ENCODE data around the gene EFCAB12.

Gene EFCAB12

GRCh38 chr3:129428376-129429079 lies at the start of gene EFCAB12:
Gene EFCAB12, minus strand, starts transcription at chr3:129428636. Its CDS starts 148 bp downstream, at chr3:129428488.
- peak; percentile 86 for DNase-seq

- no peak for DNase-seq
These were observed 48.1 kb upstream of the EFCAB12 start for GRCh38 chr3:129476586-129476985.

- no peak for DNase-seq
These were observed 47.4 kb upstream of the EFCAB12 start for GRCh38 chr3:129475863-129476262.

- no peak for DNase-seq
These were observed 46.8 kb upstream of the EFCAB12 start for GRCh38 chr3:129474984-129475804.

- DNase-seq = no peak
These were observed 45.3 kb upstream of the EFCAB12 start for GRCh38 chr3:129473769-129474152.

- DNase-seq = no peak
These were observed 44.8 kb upstream of the EFCAB12 start for GRCh38 chr3:129473067-129473768.

- no peak for DNase-seq
These were observed 42.4 kb upstream of the EFCAB12 start for GRCh38 chr3:129470861-129471260.

- DNase-seq = no peak
These were observed 40.6 kb upstream of the EFCAB12 start for GRCh38 chr3:129469026-129469425.

GRCh38 chr3:129467932-129468331 lies 39.5 kb upstream of the EFCAB12 start:
- no peak for DNase-seq

- DNase-seq = no peak
These were observed 35.3 kb upstream of the EFCAB12 start for GRCh38 chr3:129463716-129464115.

GRCh38 chr3:129463094-129463493 lies 34.7 kb upstream of the EFCAB12 start:
- no peak for DNase-seq

- DNase-seq = no peak
These were observed 34.0 kb upstream of the EFCAB12 start for GRCh38 chr3:129462361-129462968.

GRCh38 chr3:129461461-129462146 lies 33.2 kb upstream of the EFCAB12 start:
- DNase-seq = no peak

GRCh38 chr3:129461022-129461421 lies 32.6 kb upstream of the EFCAB12 start:
- no peak for DNase-seq

- no peak for DNase-seq
These were observed 32.1 kb upstream of the EFCAB12 start for GRCh38 chr3:129460572-129460971.

- DNase-seq = no peak
These were observed 31.7 kb upstream of the EFCAB12 start for GRCh38 chr3:129460155-129460554.

GRCh38 chr3:129453732-129454131 lies 25.3 kb upstream of the EFCAB12 start:
- no peak for DNase-seq

GRCh38 chr3:129449279-129450115 lies 21.1 kb upstream of the EFCAB12 start:
- DNase-seq = no peak

GRCh38 chr3:129448186-129448895 lies 19.9 kb upstream of the EFCAB12 start:
- DNase-seq = no peak

GRCh38 chr3:129446926-129447325 lies 18.5 kb upstream of the EFCAB12 start:
- DNase-seq = no peak

- DNase-seq = no peak
These were observed 17.0 kb upstream of the EFCAB12 start for GRCh38 chr3:129445471-129445870.

Data from NCI-H2081 treated with DMSO at 0.1 percent for 48 hours (cell line).